Colonic mucosa (tissue), 4 donors: ENCODE measurements around the gene RASA1. TPM values are rescaled to one million over a fixed set of nuclear protein-coding genes. Genes with fewer than 3 reads are reported as not detected.

Experiments
- DNase-seq: peaks from one replicate; pipeline ENCODE4 v3.0.0-alpha.2; 2020
- H3K27ac ChIP-seq: fragments of 200-600 bp; one replicate; pipeline ENCODE4 v1.8.0; 2021
- H3K27me3 ChIP-seq: fragments of 200-600 bp; one replicate; pipeline ENCODE4 v1.8.0; 2021
- H3K36me3 ChIP-seq: fragments of 200-600 bp; one replicate; pipeline ENCODE4 v1.8.0; 2021
- H3K4me1 ChIP-seq: fragments of 200-600 bp; one replicate; pipeline ENCODE4 v1.8.0; 2021; ENCODE audit warnings: mild to moderate bottlenecking
- H3K4me3 ChIP-seq: fragments of 200-600 bp; one replicate; pipeline ENCODE4 v1.8.0; 2021
- H3K9ac ChIP-seq, 2 donors: one replicate each; pipeline ENCODE4 v1.7.0; 2013; ENCODE audit warnings: control low read depth in 2 of 2, low read depth in 2 of 2, low read length in 2 of 2
- H3K9me3 ChIP-seq: fragments of 200-600 bp; one replicate; pipeline ENCODE4 v1.8.0; 2021
- intact Hi-C: fragments of 100-400 bp; cut with DNase I; formaldehyde crosslinking; loops from one replicate; pipeline ENCODE4 v1.14.1; 2022
- total RNA-seq, 2 donors: library from RNA; stranded (reverse); fragmentation: NEBNext Ultra II Directional in 1 of 2; extraction: Animal tissue kit (Norgen Biotek cat#: 25700) in 1 of 2; gene quantifications; one replicate each; pipeline ENCODE4 v1.2.1, GENCODE V29; 2021
- TF ChIP-seq, protein P1 (sequence below): fragments of 200-600 bp; IDR thresholded peaks from one replicate; pipeline ENCODE4 v1.8.0; 2022; ENCODE audit warnings: antibody characterized with exemption, mild to moderate bottlenecking
- donor health status: healthy.
- donor health status: DM: no; HTN: no; CAD: no.
- donor health status: DM: no; HTN: no; CAD: no.

Gene RASA1
- total RNA-seq, 2 donors from 2014 or later, result 24.1 to 28.8 TPM

DNA sequence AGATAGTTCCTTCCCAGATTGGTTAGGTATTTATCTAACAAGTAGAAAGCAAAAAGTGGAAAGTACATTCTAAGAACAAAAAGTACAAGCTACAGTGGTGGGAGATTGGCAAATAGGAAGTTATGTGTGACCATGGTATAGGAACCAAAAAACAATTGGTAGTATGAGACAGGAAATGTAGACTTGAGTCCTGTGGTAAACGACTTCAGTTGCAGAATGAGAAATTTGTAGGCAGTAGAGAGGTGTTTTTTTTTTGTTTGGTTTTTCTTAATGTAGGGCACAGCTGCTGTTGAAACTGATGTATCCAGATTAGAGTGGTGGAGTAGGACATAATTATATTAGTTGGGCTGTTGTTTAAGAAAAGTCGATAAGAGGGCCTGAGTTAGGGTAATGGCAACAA lies 73.0 kb downstream of the RASA1 start:
- Histone ChIP-seq H3K27me3 (no peaks in the 10 kb centered on the region), H3K4me3 (no peak overlapping the region), H3K27ac (no peak overlapping the region), H3K9ac (no peak overlapping the region), H3K9me3 (no peaks in the 10 kb centered on the region), H3K4me1 (no peaks in the 10 kb centered on the region), H3K36me3 (no peaks in the 10 kb centered on the region)
- no peak for DNase-seq
- TF ChIP-seq, protein P1, sequence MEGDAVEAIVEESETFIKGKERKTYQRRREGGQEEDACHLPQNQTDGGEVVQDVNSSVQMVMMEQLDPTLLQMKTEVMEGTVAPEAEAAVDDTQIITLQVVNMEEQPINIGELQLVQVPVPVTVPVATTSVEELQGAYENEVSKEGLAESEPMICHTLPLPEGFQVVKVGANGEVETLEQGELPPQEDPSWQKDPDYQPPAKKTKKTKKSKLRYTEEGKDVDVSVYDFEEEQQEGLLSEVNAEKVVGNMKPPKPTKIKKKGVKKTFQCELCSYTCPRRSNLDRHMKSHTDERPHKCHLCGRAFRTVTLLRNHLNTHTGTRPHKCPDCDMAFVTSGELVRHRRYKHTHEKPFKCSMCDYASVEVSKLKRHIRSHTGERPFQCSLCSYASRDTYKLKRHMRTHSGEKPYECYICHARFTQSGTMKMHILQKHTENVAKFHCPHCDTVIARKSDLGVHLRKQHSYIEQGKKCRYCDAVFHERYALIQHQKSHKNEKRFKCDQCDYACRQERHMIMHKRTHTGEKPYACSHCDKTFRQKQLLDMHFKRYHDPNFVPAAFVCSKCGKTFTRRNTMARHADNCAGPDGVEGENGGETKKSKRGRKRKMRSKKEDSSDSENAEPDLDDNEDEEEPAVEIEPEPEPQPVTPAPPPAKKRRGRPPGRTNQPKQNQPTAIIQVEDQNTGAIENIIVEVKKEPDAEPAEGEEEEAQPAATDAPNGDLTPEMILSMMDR, result no peak
- intact Hi-C loops, result loop anchor here (10.0 kb wide), 1 partner anchor 54 kb away; no protein-coding TSS in a partner anchor

DNA sequence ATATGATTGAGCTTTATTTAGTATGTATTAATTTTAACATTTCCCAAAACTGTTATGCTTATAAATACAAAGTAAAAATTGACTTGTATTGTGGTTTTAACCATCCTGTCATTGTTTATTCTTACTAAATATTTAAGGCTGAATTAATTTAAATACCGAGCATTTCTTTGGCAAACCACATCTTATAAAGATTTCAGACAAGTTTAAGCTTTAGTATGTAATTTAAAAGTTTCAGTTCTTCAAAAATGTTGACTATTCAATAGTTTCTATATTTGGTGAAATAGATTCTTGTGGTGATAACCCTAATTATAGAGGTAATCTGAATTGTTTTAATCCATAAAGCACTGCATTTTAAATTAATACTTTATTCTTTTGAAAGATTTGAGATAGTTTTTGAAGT lies 79.6 kb downstream of the RASA1 start:
- TF ChIP-seq, protein P1, result no peak
- intact Hi-C loops, result loop anchor here (10.0 kb wide), 1 partner anchor 48 kb away; no protein-coding TSS in a partner anchor
- no peak overlapping the region for H3K27ac ChIP-seq
- H3K9ac ChIP-seq, result no peak overlapping the region
- no peak for DNase-seq
- H3K36me3 ChIP-seq, result no peaks in the 10 kb centered on the region
- no peaks in the 10 kb centered on the region for H3K27me3 ChIP-seq
- H3K4me3 ChIP-seq, result no peak overlapping the region
- H3K9me3 ChIP-seq, result no peaks in the 10 kb centered on the region
- no peaks in the 10 kb centered on the region for H3K4me1 ChIP-seq

DNA sequence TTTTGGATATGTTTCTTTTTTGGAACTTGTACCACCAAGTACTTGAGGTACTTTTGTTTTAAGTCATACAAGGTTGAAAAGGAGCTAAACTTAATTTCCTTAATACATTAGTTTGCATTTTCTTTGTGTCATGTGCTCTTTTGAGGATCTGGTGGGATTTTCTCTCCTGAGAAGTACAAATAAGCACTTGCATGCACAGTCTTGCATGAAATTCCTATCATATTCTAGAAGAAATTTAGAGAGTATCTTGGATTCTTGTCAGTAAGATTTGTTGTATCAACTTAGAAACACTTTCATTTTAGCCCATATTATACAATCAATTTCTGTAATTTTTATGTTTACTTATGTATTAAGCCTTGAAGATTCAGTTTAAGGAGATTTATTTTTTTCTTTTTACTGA lies 80.2 kb downstream of the RASA1 start:
- Histone ChIP-seq H3K27me3 (no peaks in the 10 kb centered on the region), H3K4me3 (no peak overlapping the region), H3K9me3 (no peaks in the 10 kb centered on the region), H3K27ac (no peak overlapping the region), H3K9ac (no peak overlapping the region), H3K4me1 (no peaks in the 10 kb centered on the region), H3K36me3 (no peaks in the 10 kb centered on the region)
- intact Hi-C loops, result loop anchor here (10.0 kb wide), 1 partner anchor 47 kb away; no protein-coding TSS in a partner anchor
- no peak for DNase-seq
- TF ChIP-seq, protein P1, result no peak

DNA sequence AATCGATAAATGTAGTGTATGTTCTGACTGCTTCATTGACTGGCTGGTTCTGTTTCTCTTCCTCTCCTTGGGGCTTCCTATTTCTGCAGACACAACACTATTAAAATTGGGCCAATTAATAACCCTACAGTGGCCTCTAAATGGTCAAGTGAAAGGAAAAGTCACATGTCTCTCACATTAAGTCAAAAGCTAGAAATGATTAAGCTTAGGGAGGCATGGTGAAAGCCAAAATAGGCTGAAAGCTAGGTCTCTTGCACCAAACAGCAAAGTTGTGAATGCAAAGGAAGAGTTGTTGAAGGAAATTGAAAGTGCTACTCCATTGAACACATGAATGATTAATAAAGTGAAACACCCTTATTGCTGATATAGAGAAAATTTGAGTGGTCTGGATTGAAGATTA lies 86.8 kb downstream of the RASA1 start:
- Histone ChIP-seq H3K4me3 (no peak overlapping the region), H3K27me3 (no peaks in the 10 kb centered on the region), H3K9me3 (no peaks in the 10 kb centered on the region), H3K36me3 (no peaks in the 10 kb centered on the region), H3K4me1 (no peaks in the 10 kb centered on the region), H3K27ac (no peak overlapping the region), H3K9ac (no peak overlapping the region)
- intact Hi-C loops, result no loop called here
- no peak for DNase-seq
- TF ChIP-seq, protein P1, result no peak

DNA sequence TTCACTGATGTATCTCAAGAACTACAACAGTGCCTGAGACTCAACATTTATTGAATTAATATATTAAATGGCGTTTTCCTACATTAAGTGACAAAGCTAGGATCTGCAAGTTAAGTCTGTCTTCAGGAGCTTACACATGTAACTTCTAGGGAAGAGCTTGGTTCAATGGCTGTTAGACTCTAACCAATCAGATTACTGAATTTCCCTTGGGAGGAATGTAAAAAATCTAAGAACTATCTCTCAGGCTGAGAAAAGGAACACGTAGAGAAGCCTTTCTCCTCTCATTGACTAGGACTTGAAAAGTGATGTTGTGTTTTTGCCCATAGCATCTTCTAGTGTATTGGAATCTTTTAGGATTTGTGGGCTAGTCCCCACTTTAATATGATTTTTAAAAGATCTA lies 91.4 kb downstream of the RASA1 start:
- no peaks in the 10 kb centered on the region for H3K36me3 ChIP-seq
- intact Hi-C loops, result no loop called here
- DNase-seq, result no peak
- no peak overlapping the region for H3K4me3 ChIP-seq
- TF ChIP-seq, protein P1, result no peak
- H3K4me1 ChIP-seq, result no peaks in the 10 kb centered on the region
- no peaks in the 10 kb centered on the region for H3K27me3 ChIP-seq
- H3K9ac ChIP-seq, result no peak overlapping the region
- H3K27ac ChIP-seq, result no peak overlapping the region
- no peaks in the 10 kb centered on the region for H3K9me3 ChIP-seq
